ENCODE data around the gene CCR4. TPM values are rescaled to one million over a fixed set of nuclear protein-coding genes. Genes with fewer than 3 reads are reported as not detected.

Gene CCR4
- total and polyA plus RNA-seq, 10 of the 15 experiments (the other 5 are each of a cell fraction or from before 2014, with no cell fraction given) = 0.41 to 12.4 (median 5.3) TPM

GRCh38 chr3:32930161-32930560, 21.3 kb upstream of the CCR4 start (continued):
- TF ChIP-seq NFIC (IDR thresholded peaks at IDR 0.05; ENCODE audit: low read depth, low read length) (no peak), IRF3 (IDR thresholded peaks at IDR 0.05) (no peak), EZH2 (IDR thresholded peaks at IDR 0.05; ENCODE audit: borderline replicate concordance, control insufficient read depth, low read depth, low read length) (no peak), NFXL1 (IDR thresholded peaks at IDR 0.05; ENCODE audit: borderline replicate concordance) (no peak), STAT3 (IDR thresholded peaks at IDR 0.05; ENCODE audit: low read depth, low read length) (no peak), ZNF24 (IDR thresholded peaks at IDR 0.05) (no peak), NR2C1 (IDR thresholded peaks at IDR 0.05) (no peak), IRF4 (IDR thresholded peaks at IDR 0.05; ENCODE audit: low read depth, low read length) (no peak), PBX3 (IDR thresholded peaks at IDR 0.05; ENCODE audit: insufficient replicate concordance, low read depth, low read length) (no peak), ETV6 (conservative IDR thresholded peaks at IDR 0.05 in 1 of 2, IDR thresholded peaks at IDR 0.05 in 1 of 2; ENCODE audit: borderline replicate concordance in 1 of 2, low read depth in 1 of 2) (no peak), RB1 (IDR thresholded peaks at IDR 0.05; ENCODE audit: borderline replicate concordance) (no peak)

All from GM12878 (cell line).